ENCODE data around the gene VPS72.

The VPS72 gene, protein sequence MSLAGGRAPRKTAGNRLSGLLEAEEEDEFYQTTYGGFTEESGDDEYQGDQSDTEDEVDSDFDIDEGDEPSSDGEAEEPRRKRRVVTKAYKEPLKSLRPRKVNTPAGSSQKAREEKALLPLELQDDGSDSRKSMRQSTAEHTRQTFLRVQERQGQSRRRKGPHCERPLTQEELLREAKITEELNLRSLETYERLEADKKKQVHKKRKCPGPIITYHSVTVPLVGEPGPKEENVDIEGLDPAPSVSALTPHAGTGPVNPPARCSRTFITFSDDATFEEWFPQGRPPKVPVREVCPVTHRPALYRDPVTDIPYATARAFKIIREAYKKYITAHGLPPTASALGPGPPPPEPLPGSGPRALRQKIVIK

DNA sequence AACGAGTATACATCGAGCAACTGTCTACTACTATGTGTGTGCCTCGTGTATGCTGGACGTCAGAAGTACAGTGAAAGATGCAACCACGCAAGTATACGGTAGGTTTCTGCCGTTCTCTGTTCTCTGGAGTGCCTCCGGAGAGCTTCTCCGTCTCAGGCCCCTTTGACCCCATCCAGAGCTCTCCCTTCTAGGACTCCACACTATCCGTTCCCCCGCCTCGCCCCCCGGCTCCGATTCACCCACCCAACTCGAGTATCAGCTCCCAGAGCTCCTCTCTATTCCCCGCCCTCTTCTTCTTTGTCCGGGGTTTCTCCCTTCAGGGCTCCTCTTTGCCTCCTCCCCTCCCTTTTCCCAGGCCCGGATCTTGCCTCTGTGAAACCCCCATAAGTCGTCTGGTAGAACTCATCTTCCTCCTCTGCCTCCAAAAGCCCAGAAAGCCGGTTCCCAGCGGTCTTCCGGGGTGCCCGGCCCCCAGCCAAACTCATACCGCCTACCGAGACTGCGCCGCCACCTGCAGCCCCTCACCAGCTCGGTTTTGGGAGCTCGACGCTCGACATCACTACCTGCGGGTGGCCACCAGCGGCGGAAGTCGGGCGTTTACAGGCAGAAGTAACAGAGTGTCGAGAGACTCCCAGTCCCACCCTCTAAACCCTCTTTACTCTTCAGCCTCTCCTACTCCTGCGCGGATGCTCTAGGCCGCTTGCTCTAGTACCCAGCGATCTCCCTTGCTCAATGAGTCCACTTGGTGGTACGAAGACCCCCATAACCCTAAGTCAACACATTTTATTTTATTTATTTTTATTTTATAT is at the start of gene VPS72:
TSS of gene VPS72 (minus strand) at position 561 of the 809 bp plus-strand sequence. CDS start at position 485, 76 bp downstream.
- in situ Hi-C loops (cut with HindIII; ENCODE audit: low sequenced_read_pairs): no loop called here
- TF ChIP-seq, protein P1, sequence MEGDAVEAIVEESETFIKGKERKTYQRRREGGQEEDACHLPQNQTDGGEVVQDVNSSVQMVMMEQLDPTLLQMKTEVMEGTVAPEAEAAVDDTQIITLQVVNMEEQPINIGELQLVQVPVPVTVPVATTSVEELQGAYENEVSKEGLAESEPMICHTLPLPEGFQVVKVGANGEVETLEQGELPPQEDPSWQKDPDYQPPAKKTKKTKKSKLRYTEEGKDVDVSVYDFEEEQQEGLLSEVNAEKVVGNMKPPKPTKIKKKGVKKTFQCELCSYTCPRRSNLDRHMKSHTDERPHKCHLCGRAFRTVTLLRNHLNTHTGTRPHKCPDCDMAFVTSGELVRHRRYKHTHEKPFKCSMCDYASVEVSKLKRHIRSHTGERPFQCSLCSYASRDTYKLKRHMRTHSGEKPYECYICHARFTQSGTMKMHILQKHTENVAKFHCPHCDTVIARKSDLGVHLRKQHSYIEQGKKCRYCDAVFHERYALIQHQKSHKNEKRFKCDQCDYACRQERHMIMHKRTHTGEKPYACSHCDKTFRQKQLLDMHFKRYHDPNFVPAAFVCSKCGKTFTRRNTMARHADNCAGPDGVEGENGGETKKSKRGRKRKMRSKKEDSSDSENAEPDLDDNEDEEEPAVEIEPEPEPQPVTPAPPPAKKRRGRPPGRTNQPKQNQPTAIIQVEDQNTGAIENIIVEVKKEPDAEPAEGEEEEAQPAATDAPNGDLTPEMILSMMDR (IDR thresholded peaks at IDR 0.05; ENCODE audit: low read depth, low read length, missing control alignments): no peak
- H3K4me3 ChIP-seq (ENCODE audit: low read depth, low read length): peak within 1 kb of the TSS; percentile 91

DNA sequence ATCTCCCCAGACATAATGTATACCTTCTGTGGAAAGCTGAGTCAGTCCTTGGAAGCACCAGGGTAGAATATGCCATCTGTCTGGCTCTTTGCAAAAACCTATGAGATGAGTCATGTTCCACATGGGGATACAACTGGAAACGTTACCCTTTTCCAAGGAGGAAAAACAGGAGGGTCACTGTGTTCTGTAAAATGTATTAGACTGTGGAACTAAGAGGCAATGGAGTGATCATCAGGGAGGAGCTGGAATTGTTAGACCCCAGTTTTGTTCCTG is 48.4 kb upstream of the VPS72 start:
- no peak overlapping the region for H3K4me3 ChIP-seq (ENCODE audit: low read depth, low read length)
- TF ChIP-seq, protein P1 (IDR thresholded peaks at IDR 0.05; ENCODE audit: low read depth, low read length, missing control alignments): no peak
- peak; percentile 66 for DNase-seq (ENCODE audit: low read depth)
- in situ Hi-C loops (cut with HindIII; ENCODE audit: low sequenced_read_pairs): no loop called here

More for the DNA sequence above, at the start of gene VPS72:
- peak; percentile 68 for DNase-seq (ENCODE audit: low read depth)

DNA sequence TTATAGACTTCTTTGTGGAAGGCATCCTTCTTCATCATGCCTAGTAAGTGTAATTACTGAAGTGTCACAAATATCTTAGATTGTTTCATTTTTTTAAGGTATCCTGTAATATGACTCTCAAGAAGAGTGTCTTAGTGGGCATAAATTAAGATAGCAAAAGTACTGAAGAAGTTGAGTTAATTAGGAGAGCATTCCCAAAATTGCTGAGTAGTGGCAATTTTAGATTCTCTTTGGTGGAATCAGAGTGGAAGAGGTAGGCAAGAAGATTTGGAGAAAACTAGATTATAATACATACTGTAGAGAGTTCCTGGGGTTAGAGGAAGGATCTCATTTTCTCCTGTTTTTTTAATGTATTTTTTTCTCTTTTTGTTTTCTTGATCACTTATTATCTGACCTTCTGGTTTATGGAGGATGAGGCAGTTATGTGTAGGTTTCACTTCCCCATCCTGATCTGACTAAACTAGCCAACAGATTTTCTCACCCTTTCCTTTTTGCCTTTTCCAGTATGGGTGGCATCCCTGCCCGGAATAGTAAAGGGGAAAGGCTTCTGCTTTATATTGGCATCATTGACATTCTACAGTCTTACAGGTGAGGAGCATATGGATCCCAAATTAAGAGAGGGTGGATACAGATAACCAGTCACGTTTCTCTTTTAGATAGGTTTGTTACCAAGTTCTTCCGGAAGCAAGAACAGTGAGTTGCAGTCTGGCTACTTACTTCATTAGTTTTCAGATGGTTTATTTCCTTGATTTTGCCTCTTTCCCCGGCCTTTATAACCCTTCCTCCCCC is 47.9 kb upstream of the VPS72 start:
- TF ChIP-seq, protein P1 (IDR thresholded peaks at IDR 0.05; ENCODE audit: low read depth, low read length, missing control alignments): no peak
- no peak for DNase-seq (ENCODE audit: low read depth)
- H3K4me3 ChIP-seq (ENCODE audit: low read depth, low read length): no peak overlapping the region
- in situ Hi-C loops (cut with HindIII; ENCODE audit: low sequenced_read_pairs): no loop called here

DNA sequence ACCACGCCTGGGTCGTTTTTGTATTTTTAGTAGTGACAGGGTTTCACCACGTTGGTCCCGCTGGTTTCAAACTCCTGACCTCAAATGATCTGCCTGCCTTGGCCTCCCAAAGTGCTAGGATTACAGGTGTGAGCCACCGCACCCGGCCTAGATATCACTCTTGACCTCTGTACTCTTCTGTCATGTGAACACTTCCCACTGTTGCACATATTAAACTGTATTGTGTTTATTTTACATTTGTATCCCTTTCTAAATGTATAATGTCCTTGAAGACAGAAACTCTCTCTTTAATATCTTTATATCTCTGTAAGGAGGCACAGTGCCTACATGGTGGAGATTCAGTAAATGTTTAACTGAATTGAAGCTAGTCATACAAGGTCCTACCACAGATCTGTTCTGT is 45.2 kb upstream of the VPS72 start:
- H3K4me3 ChIP-seq (ENCODE audit: low read depth, low read length): no peak overlapping the region
- TF ChIP-seq, protein P1 (IDR thresholded peaks at IDR 0.05; ENCODE audit: low read depth, low read length, missing control alignments): no peak
- no peak for DNase-seq (ENCODE audit: low read depth)
- in situ Hi-C loops (cut with HindIII; ENCODE audit: low sequenced_read_pairs): no loop called here

DNA sequence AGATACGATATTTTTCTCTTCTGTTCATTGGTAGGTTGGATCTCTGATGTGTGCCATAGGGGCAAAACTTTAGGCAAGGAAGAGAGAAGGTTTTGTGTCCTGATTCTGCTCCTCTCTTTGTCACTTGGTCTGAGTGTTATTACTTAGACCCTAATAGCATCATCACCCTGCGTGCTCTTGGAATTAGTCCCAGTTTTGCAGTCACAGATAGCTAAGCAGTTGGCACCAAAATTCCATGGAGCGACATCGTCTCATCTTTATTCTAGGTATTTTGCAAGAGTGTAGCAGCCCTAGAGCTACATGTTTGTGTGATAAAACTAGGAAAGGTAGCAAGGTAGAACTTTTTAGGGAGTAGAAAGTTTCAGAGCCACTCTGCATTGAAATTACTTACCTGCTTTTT is 32.1 kb upstream of the VPS72 start:
- H3K4me3 ChIP-seq (ENCODE audit: low read depth, low read length): no peak overlapping the region
- no peak for DNase-seq (ENCODE audit: low read depth)
- TF ChIP-seq, protein P1 (IDR thresholded peaks at IDR 0.05; ENCODE audit: low read depth, low read length, missing control alignments): no peak
- in situ Hi-C loops (cut with HindIII; ENCODE audit: low sequenced_read_pairs): no loop called here

GRCh38 chr1:151221616-151222015 is 31.6 kb upstream of the VPS72 start:
- DNase-seq (ENCODE audit: low read depth): no peak
- in situ Hi-C loops (cut with HindIII; ENCODE audit: low sequenced_read_pairs): no loop called here
- TF ChIP-seq, protein P1 (IDR thresholded peaks at IDR 0.05; ENCODE audit: low read depth, low read length, missing control alignments): no peak
- no peak overlapping the region for H3K4me3 ChIP-seq (ENCODE audit: low read depth, low read length)

All from astrocyte of the cerebellum (primary cell).